Heart left ventricle (tissue), 16 donors: Measurements from ENCODE around the gene VAV1. TPM values are rescaled to one million over a fixed set of nuclear protein-coding genes. Genes with fewer than 3 reads are reported as not detected.

Source experiments
- ATAC-seq, 4 donors: fragments of 200-7000 bp; cut with Tn5 transposase; one replicate each; pipeline ENCODE4 v1.9.1; 2020 to 2022; ENCODE audit warnings: moderate library complexity in 4 of 4, mild to moderate bottlenecking in 3 of 4, moderate number of reproducible peaks in 1 of 4
- DNase-seq, 5 donors: peaks; one replicate each; pipeline ENCODE4 v3.0.0-alpha.2; 2020
- H3K27ac ChIP-seq, 12 donors: fragments of 200-600 bp; sonication (generic) in 4 of 12; one replicate each; pipeline versions ENCODE4 v1.5.0 to v1.8.0; 2016 to 2022; ENCODE audit warnings: mild to moderate bottlenecking in 2 of 12
- H3K27me3 ChIP-seq, 9 donors: fragments of 200-600 bp; sonication (generic) in 2 of 9; one replicate each; pipeline versions ENCODE4 v1.5.1 to v1.8.0; 2016 to 2022; ENCODE audit warnings: mild to moderate bottlenecking in 3 of 9
- H3K36me3 ChIP-seq, 9 donors: fragments of 200-600 bp; sonication (generic) in 2 of 9; one replicate each; pipeline versions ENCODE4 v1.5.0 to v1.8.0; 2018 to 2022; ENCODE audit warnings: mild to moderate bottlenecking in 2 of 9
- H3K4me1 ChIP-seq, 12 donors: fragments of 200-600 bp; sonication (generic) in 4 of 12; one replicate each; pipeline versions ENCODE4 v1.5.0 to v1.8.0; 2016 to 2022; ENCODE audit warnings: mild to moderate bottlenecking in 3 of 12
- H3K4me3 ChIP-seq, 12 donors: fragments of 200-600 bp; sonication (generic) in 4 of 12; one replicate each; pipeline versions ENCODE4 v1.5.0 to v1.8.0; 2017 to 2022; ENCODE audit warnings: mild to moderate bottlenecking in 9 of 12, moderate library complexity in 4 of 12
- H3K9me3 ChIP-seq, 12 donors: fragments of 200-600 bp; sonication (generic) in 4 of 12; one replicate each; pipeline versions ENCODE4 v1.5.0 to v1.8.0; 2016 to 2022; ENCODE audit warnings: mild to moderate bottlenecking in 1 of 12
- CTCF ChIP-seq, 12 donors: fragments of 200-600 bp; sonication (generic) in 4 of 12; IDR thresholded peaks; one replicate each; pipeline versions ENCODE4 v1.5.0 to v1.8.0; 2018 to 2022; ENCODE audit warnings: antibody characterized with exemption in 12 of 12, mild to moderate bottlenecking in 5 of 12
- POLR2A ChIP-seq, 2 donors: fragments of 450-650 bp; IDR thresholded peaks; one replicate each; pipeline ENCODE4 v1.6.1; 2017; ENCODE audit warnings: antibody characterized with exemption in 2 of 2, mild to moderate bottlenecking in 2 of 2, moderate library complexity in 2 of 2
- WGBS, 4 donors: extraction: QIAGEN DNeasy Blood & Tissue Kit in 2 of 4; methylation state at CpG; one replicate each; pipeline versions ENCODE4 v1.1.5 to v1.1.7; 2013 to 2018; 5-methylcytosine and 5-hydroxymethylcytosine counted together
- intact Hi-C, 10 donors: fragments of 100-400 bp; cut with DNase I; formaldehyde crosslinking; loops; one replicate each; pipeline versions ENCODE4 v1.11.1 to v1.14.2; 2022
- polyA plus RNA-seq, 2 donors: library from polyadenylated mRNA; stranded (reverse); fragments of 200-250 nt; gene quantifications; one replicate each; pipeline ENCODE4 v1.2.3, GENCODE V29; 2013
- total RNA-seq, 9 donors: library from RNA; depleted of rRNA in 2 of 9; stranded (reverse); fragments of >200 nt in 2 of 9; fragmentation: NEBNext Ultra II Directional in 3 of 9; extraction: Animal tissue kit (Norgen Biotek cat#: 25700) in 3 of 9; gene quantifications; one replicate each; pipeline versions ENCODE4 v1.1.0 to v1.2.4, GENCODE V29; 2016 to 2023
- donor health status: ischemic (EF 13 %, LVEDD 7.1; RV severe dilation, severe dysfunction).
- donor health status: healthy with polysubstance abuse.
- donor health status: DM: no; HTN: yes; CAD: no.
- donor health status: DM: no; HTN: no; CAD: no.
- donor health status: ischemic (EF 25% LVEDD 6.9; RV normal size, moderate dysfunction).
- donor health status: ischemic (EF 25% LVEDD 5.7; RV mildly dilated, moderate dysfunction).
- donor health status: healthy.
- donor health status: DM: yes; HTN: yes; CAD: no.
- donor health status: ischemic (EF 35%, LVEDD 5.7; RV mildly dilated, moderate dysfunction).
- donor health status: nonischemic (EF 11% LVEDD 7.7; RV severe dilation, severe dysfunction).
- donor health status: DM: yes; HTN: yes; CAD: no.
- donor health status: PGD.
- donor health status: ischemic (EF 29% LVEDD 5.4; RV normal size, mild dysfunction).
- donor health status: nonischemic (EF 23%, LVEDD 6.1; RV moderate dilation, normal function).

Gene VAV1
- total and polyA plus RNA-seq, 11 donors, result 0.69 to 25.6 (median 1.2) TPM

GRCh38 chr19:6735181-6735911 is 37.2 kb upstream of the VAV1 start:
- ATAC-seq (no peak), DNase-seq (no peak)
- 59 to 69% (median 62%) methylated on average over 15 of the region's 15 CpGs for WGBS, 4 donors
- intact Hi-C loops, result loop anchor here in 8 of 10 donors (5.0 to 10.0 kb wide), 6 partner anchors 101 to 363 kb away; partner anchors contain the start of gene ALKBH7 (in 1 of the 8)
- no peaks in the 10 kb centered on the region for H3K9me3 ChIP-seq
- peak overlapping the region in 5 of 12 donors; percentile 93 to 99 (median 98) for H3K27ac ChIP-seq
- no peaks in the 10 kb centered on the region for H3K27me3 ChIP-seq
- H3K4me3 ChIP-seq, result no peak overlapping the region
- TF ChIP-seq POLR2A (IDR thresholded peaks at IDR 0.05), result no peak
- no peak for TF ChIP-seq CTCF (IDR thresholded peaks at IDR 0.05)
- peaks cover 0 to 34% (median 10%) of the 10 kb centered on the region in 9 donors for H3K36me3 ChIP-seq
- peaks cover 6 to 38% (median 27%) of the 10 kb centered on the region in 12 donors for H3K4me1 ChIP-seq

GRCh38 chr19:6736169-6736916 is 36.2 kb upstream of the VAV1 start:
- peak in 3 of 4 donors; percentile 1 to 17 (median 13) for ATAC-seq
- intact Hi-C loops, result loop anchor here in 8 of 10 donors (5.0 to 10.0 kb wide), 6 partner anchors 102 to 364 kb away; partner anchors contain the start of gene ALKBH7 (in 1 of the 8)

GRCh38 chr19:6736917-6737283 is 35.6 kb upstream of the VAV1 start:
- 0 to 1% (median 0%) methylated on average over 9 to 16 of the region's 16 CpGs for WGBS, 4 donors
- no peak for DNase-seq
- no peak for TF ChIP-seq POLR2A (IDR thresholded peaks at IDR 0.05)
- TF ChIP-seq CTCF (IDR thresholded peaks at IDR 0.05), result peak in 1 of 12 donors; percentile 4

More at GRCh38 chr19:6736169-6736916, 36.2 kb upstream of the VAV1 start:
- Histone ChIP-seq H3K4me1 (peaks cover 6 to 48% (median 32%) of the 10 kb centered on the region in 12 donors), H3K4me3 (peak overlapping the region; percentile 62 to 96 (median 84)), H3K27ac (peak overlapping the region; percentile 93 to 100 (median 98)), H3K27me3 (no peaks in the 10 kb centered on the region), H3K9me3 (no peaks in the 10 kb centered on the region), H3K36me3 (peaks cover 0 to 30% (median 10%) of the 10 kb centered on the region in 9 donors)
- TF ChIP-seq POLR2A (IDR thresholded peaks at IDR 0.05) (no peak), CTCF (IDR thresholded peaks at IDR 0.05) (peak; percentile 28 to 75 (median 52))
- WGBS, 4 donors, result 27 to 40% (median 31%) methylated on average over 25 of the region's 25 CpGs
- peak; percentile 74 to 88 (median 82) for DNase-seq

More at GRCh38 chr19:6736917-6737283, 35.6 kb upstream of the VAV1 start:
- H3K36me3 ChIP-seq, result peaks cover 0 to 30% (median 6%) of the 10 kb centered on the region in 9 donors
- intact Hi-C loops, result loop anchor here in 8 of 10 donors (5.0 to 10.0 kb wide), 6 partner anchors 102 to 365 kb away; partner anchors contain the start of gene ALKBH7 (in 1 of the 8)
- H3K9me3 ChIP-seq, result no peaks in the 10 kb centered on the region
- no peaks in the 10 kb centered on the region for H3K27me3 ChIP-seq
- peak overlapping the region; percentile 93 to 100 (median 98) for H3K27ac ChIP-seq
- peak in 1 of 4 donors; percentile 10 for ATAC-seq
- H3K4me1 ChIP-seq, result peaks cover 6 to 54% (median 37%) of the 10 kb centered on the region in 12 donors
- H3K4me3 ChIP-seq, result peak overlapping the region; percentile 62 to 96 (median 84)
